Kidney (tissue), 14 donors: ENCODE measurements around the gene NCAM2. TPM values are rescaled to one million over a fixed set of nuclear protein-coding genes. Genes with fewer than 3 reads are reported as not detected.

ENCODE experiments used
- DNase-seq, 5 donors: peaks; one replicate each; pipeline ENCODE4 v3.0.0-alpha.2; 2013 to 2020
- FAIRE-seq: peaks from 2 replicates; lab custom pipeline; 2012; peaks lifted over from hg19 to GRCh38; lab: Jason Lieb, UNC
- H3K27ac ChIP-seq, 2 donors: one replicate each; pipeline ENCODE4 v1.7.0; 2013; ENCODE audit warnings: low read depth in 2 of 2, low read length in 2 of 2, inconsistent platforms in 1 of 2
- H3K27me3 ChIP-seq: one replicate; pipeline ENCODE4 v1.7.1; 2013; ENCODE audit warnings: low read length, inconsistent platforms; ENCODE audit not compliant: control insufficient read depth, insufficient read depth
- H3K36me3 ChIP-seq, 3 donors: one replicate each; pipeline versions ENCODE4 v1.7.0 to v1.7.1; 2013; ENCODE audit warnings: low read length in 3 of 3, control low read depth in 1 of 3, inconsistent platforms in 1 of 3; ENCODE audit not compliant: insufficient read depth in 3 of 3, control insufficient read depth in 2 of 3
- H3K4me1 ChIP-seq, 3 donors: one replicate each; pipeline versions ENCODE4 v1.7.0 to v1.7.1; 2013; ENCODE audit warnings: low read length in 3 of 3, inconsistent platforms in 1 of 3, low read depth in 1 of 3; ENCODE audit not compliant: control insufficient read depth in 2 of 3, insufficient read depth in 2 of 3
- H3K4me3 ChIP-seq, 3 donors: one replicate each; pipeline versions ENCODE4 v1.7.0 to v1.8.1; 2013; ENCODE audit warnings: low read length in 3 of 3, control low read depth in 1 of 3, inconsistent platforms in 1 of 3
- H3K9ac ChIP-seq, 3 donors: one replicate each; pipeline versions ENCODE4 v1.7.0 to v1.7.1; 2013; ENCODE audit warnings: low read length in 3 of 3, control low read depth in 1 of 3, inconsistent platforms in 1 of 3
- H3K9me3 ChIP-seq, 3 donors: one replicate each; pipeline versions ENCODE4 v1.7.0 to v1.7.1; 2013; ENCODE audit warnings: low read length in 3 of 3, control low read depth in 1 of 3, inconsistent platforms in 1 of 3; ENCODE audit not compliant: control insufficient read depth in 2 of 3, insufficient read depth in 1 of 3
- CTCF ChIP-seq: IDR thresholded peaks from 3 replicates; pipeline ENCODE4 v1.5.1; 2012; ENCODE audit warnings: mild to moderate bottlenecking, moderate library complexity, borderline replicate concordance; ENCODE audit not compliant: insufficient read depth; ENCODE audit errors: extremely low read depth
- intact Hi-C: fragments of 100-400 bp; cut with DNase I; formaldehyde crosslinking; loops from one replicate; pipeline ENCODE4 v1.11.1; 2022
- polyA plus RNA-seq: library from polyadenylated mRNA; stranded (reverse); fragments of 350-450 nt; fragmentation: Illumina TruSeq; extraction: RNeasy Lipid Tissue Mini Kit (QIAGEN cat#74804); gene quantifications from one replicate; pipeline ENCODE4 v1.2.3, GENCODE V29; 2014; ENCODE audit warnings: low read depth, low replicate concordance; ENCODE audit not compliant: insufficient read depth
- total RNA-seq: library from RNA; stranded (reverse); fragmentation: NEBNext Ultra II Directional; extraction: Animal tissue kit (Norgen Biotek cat#: 25700); gene quantifications from one replicate; pipeline ENCODE4 v1.2.1, GENCODE V29; 2021
- donor health status: control.
- donor health status: control.
- donor health status: control.
- donor health status: control.
- donor health status: control.
- donor health status: DM: yes; HTN: yes; CAD: no.
- donor health status: Normal renal cell carcinoma (clear cell type).

The NCAM2 gene
- total and polyA plus RNA-seq, 2 donors from 2014 or later: 0.13 to 0.82 TPM

- intact Hi-C loops: no loop called here
- Histone ChIP-seq H3K27ac (no peak overlapping the region), H3K9ac (no peak overlapping the region), H3K36me3 (no peaks in the 10 kb centered on the region), H3K27me3 (no peaks in the 10 kb centered on the region), H3K9me3 (no peaks in the 10 kb centered on the region), H3K4me3 (no peak overlapping the region), H3K4me1 (no peaks in the 10 kb centered on the region)
- no peak for FAIRE-seq
- no peak for TF ChIP-seq CTCF
- DNase-seq: no peak
These were observed 202.9 kb downstream of the NCAM2 start for GRCh38 chr21:21200939-21201615.

GRCh38 chr21:21203822-21204339 lies 205.7 kb downstream of the NCAM2 start:
- no peak for FAIRE-seq
- DNase-seq: no peak

GRCh38 chr21:21204366-21204996 lies 206.3 kb downstream of the NCAM2 start:
- H3K4me3 ChIP-seq: no peak overlapping the region
- no peak overlapping the region for H3K9ac ChIP-seq
- H3K4me1 ChIP-seq: no peaks in the 10 kb centered on the region
- H3K27me3 ChIP-seq: no peaks in the 10 kb centered on the region
- no peak overlapping the region for H3K27ac ChIP-seq
- TF ChIP-seq CTCF: no peak
- DNase-seq: no peak
- H3K9me3 ChIP-seq: no peaks in the 10 kb centered on the region
- H3K36me3 ChIP-seq: no peaks in the 10 kb centered on the region
- no peak for FAIRE-seq
- intact Hi-C loops: no loop called here

More at GRCh38 chr21:21203822-21204339, 205.7 kb downstream of the NCAM2 start:
- H3K36me3 ChIP-seq: no peaks in the 10 kb centered on the region
- H3K27ac ChIP-seq: no peak overlapping the region
- no peak overlapping the region for H3K9ac ChIP-seq
- H3K4me1 ChIP-seq: no peaks in the 10 kb centered on the region
- no peaks in the 10 kb centered on the region for H3K9me3 ChIP-seq
- intact Hi-C loops: no loop called here
- no peak overlapping the region for H3K4me3 ChIP-seq
- H3K27me3 ChIP-seq: no peaks in the 10 kb centered on the region
- no peak for TF ChIP-seq CTCF
